ENCODE results near the gene TMBIM6.
A peak's percentile ranks its signal among the peaks of the same experiment; 100 is the strongest.

Gene TMBIM6

DNA sequence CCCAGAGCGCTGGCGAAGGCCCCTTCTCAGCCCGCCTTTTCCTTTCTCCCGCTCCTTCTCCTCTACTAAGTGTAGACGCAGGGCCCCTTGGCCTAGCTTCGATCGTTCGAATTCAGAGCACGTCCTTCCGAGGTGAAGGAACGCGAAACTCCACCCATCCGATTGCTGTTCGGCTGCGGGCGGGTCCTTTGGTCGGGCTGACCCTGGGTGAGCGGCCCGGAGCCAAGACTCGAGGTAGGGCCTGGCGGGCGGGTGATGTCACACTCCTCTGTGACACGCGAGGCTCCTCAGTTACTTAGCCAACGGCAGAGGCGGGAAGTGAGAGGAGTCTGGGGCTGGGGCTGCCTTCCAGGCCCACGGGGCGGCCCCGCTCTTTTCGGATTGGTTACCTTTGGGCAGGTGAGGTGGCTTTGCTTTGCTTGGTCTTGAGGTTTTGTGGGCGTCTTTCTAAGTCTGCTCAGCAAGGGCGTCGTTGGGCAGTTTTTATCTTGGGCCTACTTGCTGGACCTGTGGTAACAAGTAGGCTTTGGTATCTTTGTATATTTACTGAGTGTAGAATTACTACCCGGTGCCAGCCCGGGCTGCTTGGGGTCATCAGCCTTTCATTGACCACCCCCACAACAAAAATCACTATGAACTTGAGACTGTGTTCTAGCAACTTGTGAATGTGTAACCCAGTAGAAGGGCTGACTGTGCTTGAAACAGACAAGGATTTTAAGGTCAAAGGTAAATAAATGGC lies 694 bp downstream of the TMBIM6 start (continued):
- TF ChIP-seq, protein P1, sequence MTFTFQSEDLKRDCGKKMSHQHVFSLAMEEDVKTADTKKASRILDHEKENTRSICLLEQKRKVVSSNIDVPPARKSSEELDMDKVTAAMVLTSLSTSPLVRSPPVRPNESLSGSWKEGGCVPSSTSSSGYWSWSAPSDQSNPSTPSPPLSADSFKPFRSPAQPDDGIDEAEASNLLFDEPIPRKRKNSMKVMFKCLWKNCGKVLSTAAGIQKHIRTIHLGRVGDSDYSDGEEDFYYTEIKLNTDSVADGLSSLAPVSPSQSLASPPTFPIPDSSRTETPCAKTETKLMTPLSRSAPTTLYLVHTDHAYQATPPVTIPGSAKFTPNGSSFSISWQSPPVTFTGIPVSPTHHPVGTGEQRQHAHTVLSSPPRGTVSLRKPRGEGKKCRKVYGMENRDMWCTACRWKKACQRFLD (tag by site-specific recombination; IDR thresholded peaks at IDR 0.05), result no peak
- TF ChIP-seq ZNF610 (tag by site-specific recombination; IDR thresholded peaks at IDR 0.05; ENCODE audit: borderline replicate concordance), result no peak
- no peak; the same call in 1 of the 2 replicates for TF ChIP-seq ZSCAN23 (tag by site-specific recombination; IDR thresholded peaks at IDR 0.05)
- no peak for TF ChIP-seq ZNF311 (tag by site-specific recombination; IDR thresholded peaks at IDR 0.05; ENCODE audit: borderline replicate concordance)
- no peak for TF ChIP-seq ZNF426 (tag by site-specific recombination; IDR thresholded peaks at IDR 0.05)
- no peak for TF ChIP-seq BCL11A (tag by site-specific recombination; IDR thresholded peaks at IDR 0.05; ENCODE audit: low read depth)
- TF ChIP-seq, protein P2, sequence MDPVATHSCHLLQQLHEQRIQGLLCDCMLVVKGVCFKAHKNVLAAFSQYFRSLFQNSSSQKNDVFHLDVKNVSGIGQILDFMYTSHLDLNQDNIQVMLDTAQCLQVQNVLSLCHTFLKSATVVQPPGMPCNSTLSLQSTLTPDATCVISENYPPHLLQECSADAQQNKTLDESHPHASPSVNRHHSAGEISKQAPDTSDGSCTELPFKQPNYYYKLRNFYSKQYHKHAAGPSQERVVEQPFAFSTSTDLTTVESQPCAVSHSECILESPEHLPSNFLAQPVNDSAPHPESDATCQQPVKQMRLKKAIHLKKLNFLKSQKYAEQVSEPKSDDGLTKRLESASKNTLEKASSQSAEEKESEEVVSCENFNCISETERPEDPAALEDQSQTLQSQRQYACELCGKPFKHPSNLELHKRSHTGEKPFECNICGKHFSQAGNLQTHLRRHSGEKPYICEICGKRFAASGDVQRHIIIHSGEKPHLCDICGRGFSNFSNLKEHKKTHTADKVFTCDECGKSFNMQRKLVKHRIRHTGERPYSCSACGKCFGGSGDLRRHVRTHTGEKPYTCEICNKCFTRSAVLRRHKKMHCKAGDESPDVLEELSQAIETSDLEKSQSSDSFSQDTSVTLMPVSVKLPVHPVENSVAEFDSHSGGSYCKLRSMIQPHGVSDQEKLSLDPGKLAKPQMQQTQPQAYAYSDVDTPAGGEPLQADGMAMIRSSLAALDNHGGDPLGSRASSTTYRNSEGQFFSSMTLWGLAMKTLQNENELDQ (tag by site-specific recombination; IDR thresholded peaks at IDR 0.05; ENCODE audit: low read depth), result no peak
- TF ChIP-seq, protein P3, sequence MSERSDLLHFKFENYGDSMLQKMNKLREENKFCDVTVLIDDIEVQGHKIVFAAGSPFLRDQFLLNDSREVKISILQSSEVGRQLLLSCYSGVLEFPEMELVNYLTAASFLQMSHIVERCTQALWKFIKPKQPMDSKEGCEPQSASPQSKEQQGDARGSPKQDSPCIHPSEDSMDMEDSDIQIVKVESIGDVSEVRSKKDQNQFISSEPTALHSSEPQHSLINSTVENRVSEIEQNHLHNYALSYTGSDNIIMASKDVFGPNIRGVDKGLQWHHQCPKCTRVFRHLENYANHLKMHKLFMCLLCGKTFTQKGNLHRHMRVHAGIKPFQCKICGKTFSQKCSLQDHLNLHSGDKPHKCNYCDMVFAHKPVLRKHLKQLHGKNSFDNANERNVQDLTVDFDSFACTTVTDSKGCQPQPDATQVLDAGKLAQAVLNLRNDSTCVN (tag by site-specific recombination; optimal IDR thresholded peaks at IDR 0.05), result peak; percentile 25
- TF ChIP-seq ZNF530 (tag by site-specific recombination; IDR thresholded peaks at IDR 0.05; ENCODE audit: low read depth), result no peak
- peak; percentile 72 for TF ChIP-seq ZNF366 (tag by site-specific recombination; conservative IDR thresholded peaks at IDR 0.05)
- TF ChIP-seq, protein P4, sequence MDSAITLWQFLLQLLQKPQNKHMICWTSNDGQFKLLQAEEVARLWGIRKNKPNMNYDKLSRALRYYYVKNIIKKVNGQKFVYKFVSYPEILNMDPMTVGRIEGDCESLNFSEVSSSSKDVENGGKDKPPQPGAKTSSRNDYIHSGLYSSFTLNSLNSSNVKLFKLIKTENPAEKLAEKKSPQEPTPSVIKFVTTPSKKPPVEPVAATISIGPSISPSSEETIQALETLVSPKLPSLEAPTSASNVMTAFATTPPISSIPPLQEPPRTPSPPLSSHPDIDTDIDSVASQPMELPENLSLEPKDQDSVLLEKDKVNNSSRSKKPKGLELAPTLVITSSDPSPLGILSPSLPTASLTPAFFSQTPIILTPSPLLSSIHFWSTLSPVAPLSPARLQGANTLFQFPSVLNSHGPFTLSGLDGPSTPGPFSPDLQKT (IDR thresholded peaks at IDR 0.05; ENCODE audit: borderline replicate concordance, low read depth, low read length), result no peak
- 0 out of 2 replicates have a peak, but pooled peaks have one; percentile 7 for TF ChIP-seq REPIN1 (tag by site-specific recombination; IDR thresholded peaks at IDR 0.05; ENCODE audit: low read depth)
- TF ChIP-seq GLIS2 (tag by site-specific recombination; IDR thresholded peaks at IDR 0.05), result peak; percentile 79
- no peak for TF ChIP-seq ZNF221 (tag by site-specific recombination; IDR thresholded peaks at IDR 0.05; ENCODE audit: borderline replicate concordance)
- no peak for TF ChIP-seq ZFP37 (tag by site-specific recombination; IDR thresholded peaks at IDR 0.05)
- TF ChIP-seq, protein P5, sequence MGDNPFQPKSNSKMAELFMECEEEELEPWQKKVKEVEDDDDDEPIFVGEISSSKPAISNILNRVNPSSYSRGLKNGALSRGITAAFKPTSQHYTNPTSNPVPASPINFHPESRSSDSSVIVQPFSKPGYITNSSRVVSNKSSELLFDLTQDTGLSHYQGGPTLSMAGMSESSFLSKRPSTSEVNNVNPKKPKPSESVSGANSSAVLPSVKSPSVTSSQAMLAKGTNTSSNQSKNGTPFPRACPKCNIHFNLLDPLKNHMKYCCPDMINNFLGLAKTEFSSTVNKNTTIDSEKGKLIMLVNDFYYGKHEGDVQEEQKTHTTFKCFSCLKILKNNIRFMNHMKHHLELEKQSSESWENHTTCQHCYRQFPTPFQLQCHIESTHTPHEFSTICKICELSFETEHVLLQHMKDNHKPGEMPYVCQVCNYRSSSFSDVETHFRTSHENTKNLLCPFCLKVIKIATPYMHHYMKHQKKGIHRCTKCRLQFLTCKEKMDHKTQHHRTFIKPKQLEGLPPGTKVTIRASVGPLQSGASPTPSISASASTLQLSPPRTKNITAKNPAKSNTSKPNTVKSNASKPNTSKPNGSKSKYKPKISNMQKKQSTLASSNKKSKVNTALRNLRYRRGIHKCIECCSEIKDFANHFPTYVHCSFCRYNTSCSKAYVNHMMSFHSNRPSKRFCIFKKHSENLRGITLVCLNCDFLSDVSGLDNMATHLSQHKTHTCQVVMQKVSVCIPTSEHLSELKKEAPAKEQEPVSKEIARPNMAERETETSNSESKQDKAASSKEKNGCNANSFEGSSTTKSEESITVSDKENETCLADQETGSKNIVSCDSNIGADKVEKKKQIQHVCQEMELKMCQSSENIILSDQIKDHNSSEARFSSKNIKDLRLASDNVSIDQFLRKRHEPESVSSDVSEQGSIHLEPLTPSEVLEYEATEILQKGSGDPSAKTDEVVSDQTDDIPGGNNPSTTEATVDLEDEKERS (tag by site-specific recombination; IDR thresholded peaks at IDR 0.05), result no peak
- TF ChIP-seq, protein P6, sequence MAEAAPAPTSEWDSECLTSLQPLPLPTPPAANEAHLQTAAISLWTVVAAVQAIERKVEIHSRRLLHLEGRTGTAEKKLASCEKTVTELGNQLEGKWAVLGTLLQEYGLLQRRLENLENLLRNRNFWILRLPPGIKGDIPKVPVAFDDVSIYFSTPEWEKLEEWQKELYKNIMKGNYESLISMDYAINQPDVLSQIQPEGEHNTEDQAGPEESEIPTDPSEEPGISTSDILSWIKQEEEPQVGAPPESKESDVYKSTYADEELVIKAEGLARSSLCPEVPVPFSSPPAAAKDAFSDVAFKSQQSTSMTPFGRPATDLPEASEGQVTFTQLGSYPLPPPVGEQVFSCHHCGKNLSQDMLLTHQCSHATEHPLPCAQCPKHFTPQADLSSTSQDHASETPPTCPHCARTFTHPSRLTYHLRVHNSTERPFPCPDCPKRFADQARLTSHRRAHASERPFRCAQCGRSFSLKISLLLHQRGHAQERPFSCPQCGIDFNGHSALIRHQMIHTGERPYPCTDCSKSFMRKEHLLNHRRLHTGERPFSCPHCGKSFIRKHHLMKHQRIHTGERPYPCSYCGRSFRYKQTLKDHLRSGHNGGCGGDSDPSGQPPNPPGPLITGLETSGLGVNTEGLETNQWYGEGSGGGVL (tag by site-specific recombination; IDR thresholded peaks at IDR 0.05), result peak; percentile 69
- TF ChIP-seq ZNF473 (tag by site-specific recombination; IDR thresholded peaks at IDR 0.05), result no peak
- TF ChIP-seq, protein P7, sequence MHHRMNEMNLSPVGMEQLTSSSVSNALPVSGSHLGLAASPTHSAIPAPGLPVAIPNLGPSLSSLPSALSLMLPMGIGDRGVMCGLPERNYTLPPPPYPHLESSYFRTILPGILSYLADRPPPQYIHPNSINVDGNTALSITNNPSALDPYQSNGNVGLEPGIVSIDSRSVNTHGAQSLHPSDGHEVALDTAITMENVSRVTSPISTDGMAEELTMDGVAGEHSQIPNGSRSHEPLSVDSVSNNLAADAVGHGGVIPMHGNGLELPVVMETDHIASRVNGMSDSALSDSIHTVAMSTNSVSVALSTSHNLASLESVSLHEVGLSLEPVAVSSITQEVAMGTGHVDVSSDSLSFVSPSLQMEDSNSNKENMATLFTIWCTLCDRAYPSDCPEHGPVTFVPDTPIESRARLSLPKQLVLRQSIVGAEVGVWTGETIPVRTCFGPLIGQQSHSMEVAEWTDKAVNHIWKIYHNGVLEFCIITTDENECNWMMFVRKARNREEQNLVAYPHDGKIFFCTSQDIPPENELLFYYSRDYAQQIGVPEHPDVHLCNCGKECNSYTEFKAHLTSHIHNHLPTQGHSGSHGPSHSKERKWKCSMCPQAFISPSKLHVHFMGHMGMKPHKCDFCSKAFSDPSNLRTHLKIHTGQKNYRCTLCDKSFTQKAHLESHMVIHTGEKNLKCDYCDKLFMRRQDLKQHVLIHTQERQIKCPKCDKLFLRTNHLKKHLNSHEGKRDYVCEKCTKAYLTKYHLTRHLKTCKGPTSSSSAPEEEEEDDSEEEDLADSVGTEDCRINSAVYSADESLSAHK (tag by site-specific recombination; IDR thresholded peaks at IDR 0.05), result peak; percentile 6; the same call in 1 of the 2 replicates
- TF ChIP-seq, protein P8, sequence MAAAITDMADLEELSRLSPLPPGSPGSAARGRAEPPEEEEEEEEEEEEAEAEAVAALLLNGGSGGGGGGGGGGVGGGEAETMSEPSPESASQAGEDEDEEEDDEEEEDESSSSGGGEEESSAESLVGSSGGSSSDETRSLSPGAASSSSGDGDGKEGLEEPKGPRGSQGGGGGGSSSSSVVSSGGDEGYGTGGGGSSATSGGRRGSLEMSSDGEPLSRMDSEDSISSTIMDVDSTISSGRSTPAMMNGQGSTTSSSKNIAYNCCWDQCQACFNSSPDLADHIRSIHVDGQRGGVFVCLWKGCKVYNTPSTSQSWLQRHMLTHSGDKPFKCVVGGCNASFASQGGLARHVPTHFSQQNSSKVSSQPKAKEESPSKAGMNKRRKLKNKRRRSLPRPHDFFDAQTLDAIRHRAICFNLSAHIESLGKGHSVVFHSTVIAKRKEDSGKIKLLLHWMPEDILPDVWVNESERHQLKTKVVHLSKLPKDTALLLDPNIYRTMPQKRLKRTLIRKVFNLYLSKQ (tag by site-specific recombination; IDR thresholded peaks at IDR 0.05; ENCODE audit: borderline replicate concordance), result no peak
- TF ChIP-seq KLF1 (tag by site-specific recombination; IDR thresholded peaks at IDR 0.05), result peak; percentile 15; the same call in 1 of the 2 replicates
